A549 (cell line): ENCODE data around the gene MARK2. TPM values are rescaled to one million over a fixed set of nuclear protein-coding genes. Genes with fewer than 3 reads are reported as not detected.

Experiments
- ATAC-seq, 2 experiments: fragments of 200-7000 bp in 1 of 2; fragments of >200 bp in 1 of 2; cut with Nextera tagmentation in 1 of 2; cut with Tn5 transposase in 1 of 2; 3 replicates each; pipeline versions ENCODE4 v1.8.0 to v1.9.1; 2018 to 2020; ENCODE audit warnings: mild to moderate bottlenecking in 1 of 2, moderate library complexity in 1 of 2
- CTCF ChIA-PET: fragments of 300-600 bp; sonication (Branson Sonifier 250); formaldehyde crosslinking; extraction: SDS; loops from one replicate; lab custom pipeline; 2021; ENCODE audit warnings: antibody characterized with exemption, inconsistent platforms; lab: Yijun Ruan, JAX
- POLR2A ChIA-PET: fragments of 350-600 bp; formaldehyde crosslinking; extraction: SDS; loops from one replicate; lab custom pipeline; 2021; ENCODE audit warnings: antibody characterized with exemption, inconsistent platforms; lab: Yijun Ruan, JAX
- DNase-seq, 2 experiments: peaks; one replicate each; pipeline versions ENCODE4 v3.0.0 to v3.0.0-alpha.2; 2011 to 2016; ENCODE audit warnings: low read depth in 1 of 2, low spot score in 1 of 2
- FAIRE-seq: peaks from 2 replicates; lab custom pipeline; 2011; peaks lifted over from hg19 to GRCh38; lab: Jason Lieb, UNC
- H3K27ac ChIP-seq, 2 experiments: fragments of >200 bp; sonication (Bioruptor Twin); formaldehyde crosslinking; 3 replicates each; pipeline ENCODE4 v1.5.1; 2016 to 2017
- H3K4me1 ChIP-seq: fragments of >200 bp; sonication (Bioruptor Twin); formaldehyde crosslinking; 3 replicates; pipeline ENCODE4 v1.6.1; 2016
- H3K4me2 ChIP-seq: fragments of >200 bp; sonication (Bioruptor Twin); formaldehyde crosslinking; 3 replicates; pipeline ENCODE4 v1.6.1; 2016
- H3K4me3 ChIP-seq: fragments of >200 bp; sonication (Bioruptor Twin); formaldehyde crosslinking; 3 replicates; pipeline ENCODE4 v1.5.1; 2016
- H3K9me3 ChIP-seq: fragments of >200 bp; sonication (Bioruptor Twin); formaldehyde crosslinking; 3 replicates; pipeline ENCODE4 v1.6.1; 2016
- ATOH8 ChIP-seq: fragments of 250-450 bp; sonication (Bioruptor Pico); IDR thresholded peaks from 2 replicates; pipeline ENCODE4 v1.5.0; 2020; ENCODE audit warnings: low read depth, mild to moderate bottlenecking, moderate library complexity
- BCL3 ChIP-seq: fragments of >200 bp; sonication (Bioruptor Twin); formaldehyde crosslinking; IDR thresholded peaks from 3 replicates; pipeline ENCODE4 v1.6.1; 2016
- CBX2 ChIP-seq: fragments of 200-600 bp; sonication (generic); IDR thresholded peaks from 2 replicates; pipeline ENCODE4 v1.6.1; 2016; ENCODE audit warnings: low read depth, mild to moderate bottlenecking, borderline replicate concordance
- CBX8 ChIP-seq: fragments of 200-600 bp; sonication (generic); IDR thresholded peaks from 2 replicates; pipeline ENCODE4 v1.6.1; 2016
- CEBPB ChIP-seq, 2 experiments: fragments of >200 bp in 1 of 2; sonication (Bioruptor Twin) in 1 of 2; formaldehyde crosslinking in 1 of 2; IDR thresholded peaks; 2 replicates each; pipeline ENCODE4 v1.6.1; 2012 to 2016
- ESRRA ChIP-seq: fragments of 150-350 bp; IDR thresholded peaks from 2 replicates; pipeline ENCODE4 v1.6.1; 2014; ENCODE audit warnings: mild to moderate bottlenecking, low read length, borderline replicate concordance
- HES2 ChIP-seq: fragments of >200 bp; sonication (Bioruptor Twin); formaldehyde crosslinking; IDR thresholded peaks from 2 replicates; pipeline ENCODE4 v1.6.1; 2016
- HOXB13 ChIP-seq: fragments of 250-450 bp; sonication (Bioruptor Pico); IDR thresholded peaks from 2 replicates; pipeline ENCODE4 v1.5.0; 2020; ENCODE audit warnings: low read depth, mild to moderate bottlenecking, moderate library complexity
- HOXB5 ChIP-seq: fragments of 250-450 bp; sonication (Bioruptor Pico); IDR thresholded peaks from 2 replicates; pipeline ENCODE4 v1.5.0; 2020; ENCODE audit warnings: mild to moderate bottlenecking, moderate library complexity
- JUN ChIP-seq, 2 experiments: fragments of >200 bp; sonication (Bioruptor Twin); formaldehyde crosslinking; IDR thresholded peaks; 2 replicates in 1 of 2; 3 replicates in 1 of 2; pipeline ENCODE4 v1.6.1; 2016 to 2017
- MAFK ChIP-seq: fragments of 450-650 bp; IDR thresholded peaks from 2 replicates; pipeline ENCODE4 v1.6.1; 2014; ENCODE audit not compliant: partially characterized antibody
- MAX ChIP-seq: IDR thresholded peaks from 2 replicates; pipeline ENCODE4 v1.6.1; 2012
- NR3C1 ChIP-seq: fragments of >200 bp; sonication (Bioruptor Twin); formaldehyde crosslinking; IDR thresholded peaks from 3 replicates; pipeline ENCODE4 v1.6.1; 2017
- PHF8 ChIP-seq: fragments of 200-600 bp; sonication (generic); IDR thresholded peaks from 2 replicates; pipeline ENCODE4 v1.6.1; 2016; ENCODE audit warnings: low read depth, mild to moderate bottlenecking, antibody characterized with exemption, moderate library complexity, borderline replicate concordance
- POLR2A ChIP-seq: IDR thresholded peaks from 2 replicates; pipeline ENCODE4 v1.6.1; 2012; ENCODE audit warnings: mild to moderate bottlenecking, low read length
- POLR2AphosphoS2 ChIP-seq: conservative IDR thresholded peaks from 2 replicates; pipeline ENCODE4 v1.6.1; 2012; ENCODE audit warnings: low read length, improper control_type of control experiment, inconsistent platforms
- RARB ChIP-seq: fragments of 250-450 bp; sonication (Bioruptor Pico); IDR thresholded peaks from 2 replicates; pipeline ENCODE4 v1.8.0; 2021; ENCODE audit warnings: mild to moderate bottlenecking, moderate library complexity
- RFX5 ChIP-seq: fragments of 450-650 bp; IDR thresholded peaks from 2 replicates; pipeline ENCODE4 v1.7.1; 2014; ENCODE audit warnings: antibody characterized with exemption, mild to moderate bottlenecking, moderate library complexity
- TP53 ChIP-seq: fragments of 250-450 bp; sonication (Bioruptor Pico); IDR thresholded peaks from 2 replicates; pipeline ENCODE4 v1.5.0; 2021; ENCODE audit warnings: mild to moderate bottlenecking, moderate library complexity
- ZNF302 ChIP-seq: fragments of 250-450 bp; sonication (Bioruptor Pico); IDR thresholded peaks from 2 replicates; pipeline ENCODE4 v1.9.0; 2021; ENCODE audit warnings: inconsistent platforms, mild to moderate bottlenecking, moderate library complexity
- WGBS: methylation state at CpG from one replicate; pipeline ENCODE4 v1.1.6; 2017; ENCODE audit errors: missing lambda C conversion rate; 5-methylcytosine and 5-hydroxymethylcytosine counted together
- polyA minus RNA-seq: library from RNA; depleted of rRNA, polyadenylated mRNA; stranded (reverse); fragments of >200 nt; gene quantifications from 2 replicates; pipeline ENCODE4 v1.2.3, GENCODE V29; 2011; rRNA and poly(A)+ RNA removed
- polyA plus RNA-seq, 4 experiments: library from polyadenylated mRNA; depleted of rRNA in 3 of 4; stranded (reverse); fragments of >200 nt; fragmentation: RNase III in 1 of 4; extraction: RNeasy Plus Mini Kit Qiagen cat#74134 plus additional on column Dnase treatment in 1 of 4; gene quantifications; 2 replicates in 3 of 4; 3 replicates in 1 of 4; pipeline ENCODE4 v1.2.3, GENCODE V29; 2011 to 2017

Gene MARK2
- polyA plus RNA-seq (2011; rRNA removed) (24.7 and 28.4 TPM in 2 replicates), polyA plus RNA-seq (2017; fragmentation: RNase III; extraction: RNeasy Plus Mini Kit Qiagen cat#74134 plus additional on column Dnase treatment) (19.7 to 20.4 TPM (median 20.2 TPM) in 3 replicates), polyA minus RNA-seq (18.8 and 26.9 TPM in 2 replicates)
- polyA plus RNA-seq (2012; cell fraction: cytosol; rRNA removed): 24.2 and 26.6 TPM in 2 replicates
- 23.9 and 29.8 TPM in 2 replicates for polyA plus RNA-seq (2012; cell fraction: nucleus; rRNA removed)

GRCh38 chr11:63838678-63839507 is at the start of gene MARK2:
TSS of gene MARK2 (plus strand) at chr11:63839110. CDS start at chr11:63839507, 397 bp downstream.
- H3K9me3 ChIP-seq: no peaks in the 10 kb centered on the region
- TF ChIP-seq JUN (IDR thresholded peaks at IDR 0.05) (peak; percentile 69 to 92; a peak in 4 of 5 replicates), MAX (peak; percentile 20; the same call in 1 of the 2 replicates), POLR2AphosphoS2 (no peak), HOXB5 (CRISPR knock-in tag) (peak; percentile 83; the same call in 1 of the 2 replicates), POLR2A (peak; percentile 77), BCL3 (0 out of 3 replicates have a peak, but pooled peaks have one; percentile 44), HOXB13 (CRISPR knock-in tag) (no peak), PHF8 (peak; percentile 83)
- peaks cover 36% of the 10 kb centered on the region for H3K4me1 ChIP-seq
- FAIRE-seq (no peak), ATAC-seq (peak; percentile 80 to 90), DNase-seq (peak; percentile 82 to 98)
- POLR2A ChIA-PET: interaction anchor here (0.6 to 1.5 kb wide), 19 partner anchors 9 to 107 kb away, joined by 3 to 13 read pairs (median 4); partner anchors contain the start of genes NAA40 and RCOR2
- WGBS: 4% methylated on average over 29 of the region's 100 CpGs
- peak within 1 kb of the TSS; percentile 96 for H3K4me2 ChIP-seq
- CTCF ChIA-PET: interaction anchor here (1.0 to 7.5 kb wide), 19 partner anchors 10 to 311 kb away, joined by 3 to 236 read pairs (median 28); partner anchors contain the start of genes RCOR2 and ZFTA
- peak within 1 kb of the TSS; percentile 95 to 97 for H3K27ac ChIP-seq
- H3K4me3 ChIP-seq: peak within 1 kb of the TSS; percentile 75

- POLR2A ChIA-PET: no interaction called here
- H3K4me1 ChIP-seq: no peaks in the 10 kb centered on the region
Measured at GRCh38 chr11:63791495-63792167, 47.3 kb upstream of the MARK2 start.

GRCh38 chr11:63793161-63793560 is 45.7 kb upstream of the MARK2 start:
- CTCF ChIA-PET: interaction anchor here (1.4 kb wide), 1 partner anchor 25 kb away, joined by 3 read pairs; the partner anchor contains the start of gene ZFTA
- TF ChIP-seq RFX5: no peak
- TF ChIP-seq CBX2: no peak
- no peak for TF ChIP-seq RARB (CRISPR knock-in tag)
- no peak for TF ChIP-seq ZNF302 (CRISPR knock-in tag)
- no peak for TF ChIP-seq JUN (IDR thresholded peaks at IDR 0.05)
- TF ChIP-seq NR3C1: no peak
- no peak for TF ChIP-seq ESRRA
- no peak for TF ChIP-seq CBX8
- TF ChIP-seq BCL3: no peak
- TF ChIP-seq CEBPB (IDR thresholded peaks at IDR 0.05): no peak
- TF ChIP-seq ATOH8: no peak
- no peak for TF ChIP-seq MAFK
- no peak for FAIRE-seq
- Histone ChIP-seq H3K4me1 (no peaks in the 10 kb centered on the region), H3K4me3 (no peak overlapping the region), H3K9me3 (peaks cover 16% of the 10 kb centered on the region; the same call in 2 of the 3 replicates), H3K4me2 (no peak overlapping the region), H3K27ac (no peak overlapping the region)
- POLR2A ChIA-PET: no interaction called here
- no peak for ATAC-seq
- no peak for DNase-seq

More at GRCh38 chr11:63791495-63792167, 47.3 kb upstream of the MARK2 start:
- FAIRE-seq (no peak), ATAC-seq (no peak), DNase-seq (no peak)
- peaks cover 16% of the 10 kb centered on the region; the same call in 2 of the 3 replicates for H3K9me3 ChIP-seq
- no peak overlapping the region for H3K27ac ChIP-seq
- TF ChIP-seq HOXB13 (CRISPR knock-in tag) (no peak), TP53 (no peak), HES2 (no peak), MAX (no peak), MAFK (no peak)
- 79% methylated on average over 6 of the region's 6 CpGs for WGBS
- H3K4me3 ChIP-seq: no peak overlapping the region
- no peak overlapping the region for H3K4me2 ChIP-seq
- CTCF ChIA-PET: interaction anchor here (1.6 kb wide), 1 partner anchor 24 kb away, joined by 4 read pairs; no protein-coding TSS in a partner anchor
